HG02885 (cell line): ENCODE data around the gene SFTA2.
"Not testable (repeated sequence)": the region's sequence is repeated elsewhere in the genome, so short reads cannot be mapped to it uniquely, and the experiment has no call there.

Experiments
- ATAC-seq: cut with Tn5 transposase; IDR thresholded peaks from one replicate; pipeline ENCODE4 v1.9.1; 2021; ENCODE audit warnings: mild to moderate bottlenecking; ENCODE audit not compliant: unreplicated experiment, poor library complexity

SFTA2 gene

GRCh38 chr6:30914076-30914853 lies 17.7 kb downstream of the SFTA2 start, which contains the start of gene VARS2:
Gene VARS2, plus strand, starts transcription at chr6:30914238. Its CDS starts 599 bp downstream, at chr6:30914837.
- peak; percentile 91 for ATAC-seq

GRCh38 chr6:30913721-30914075 lies 18.3 kb downstream of the SFTA2 start:
- ATAC-seq, result no peak

- no peak for ATAC-seq
Observed at GRCh38 chr6:30912746-30913520, 19.0 kb downstream of the SFTA2 start.

GRCh38 chr6:30910473-30910872 lies 21.5 kb downstream of the SFTA2 start:
- not testable (repeated sequence) for ATAC-seq

- no peak for ATAC-seq
Observed at GRCh38 chr6:30908700-30909099, 23.3 kb downstream of the SFTA2 start.

GRCh38 chr6:30907758-30908591 lies 24.0 kb downstream of the SFTA2 start, which contains the start of gene GTF2H4:
Gene GTF2H4, plus strand, starts transcription at chr6:30908207.
- ATAC-seq, result peak; percentile 97

GRCh38 chr6:30907290-30907757 lies 24.6 kb downstream of the SFTA2 start:
- not testable (repeated sequence) for ATAC-seq

- no peak for ATAC-seq
Observed at GRCh38 chr6:30903236-30903635, 28.7 kb downstream of the SFTA2 start.

- ATAC-seq, result no peak
Observed at GRCh38 chr6:30902709-30903108, 29.3 kb downstream of the SFTA2 start.

- not testable (repeated sequence) for ATAC-seq
Observed at GRCh38 chr6:30902196-30902595, 29.8 kb downstream of the SFTA2 start.

GRCh38 chr6:30901436-30901835 lies 30.5 kb downstream of the SFTA2 start:
- ATAC-seq, result no peak

- no peak for ATAC-seq
Observed at GRCh38 chr6:30900863-30901417, 31.0 kb downstream of the SFTA2 start.

- no peak for ATAC-seq
Observed at GRCh38 chr6:30898750-30899360, 33.1 kb downstream of the SFTA2 start.

GRCh38 chr6:30897882-30898281 lies 34.1 kb downstream of the SFTA2 start:
- ATAC-seq, result no peak

GRCh38 chr6:30896541-30896940 lies 35.4 kb downstream of the SFTA2 start:
- no peak for ATAC-seq

- no peak for ATAC-seq
Observed at GRCh38 chr6:30895343-30895742, 36.6 kb downstream of the SFTA2 start.

- no peak for ATAC-seq
Observed at GRCh38 chr6:30894935-30895334, 37.0 kb downstream of the SFTA2 start.

- no peak for ATAC-seq
Observed at GRCh38 chr6:30894381-30894780, 37.6 kb downstream of the SFTA2 start.

GRCh38 chr6:30893666-30894065 lies 38.3 kb downstream of the SFTA2 start:
- ATAC-seq, result no peak
